Measurements from ENCODE around the gene SCAPER. TPM values are rescaled to one million over a fixed set of nuclear protein-coding genes. Genes with fewer than 3 reads are reported as not detected.

SCAPER gene
- total RNA-seq, 4 donors from 2014 or later = 19.6 to 35.9 (median 31.8) TPM

GRCh38 chr15:76483752-76484151 lies 421.4 kb downstream of the SCAPER start:
- TF ChIP-seq POLR2A (IDR thresholded peaks at IDR 0.05) (no peak), CTCF (IDR thresholded peaks at IDR 0.05 in 4 of 5, conservative IDR thresholded peaks at IDR 0.05 in 1 of 5) (no peak)
- no peaks in the 10 kb centered on the region for H3K36me3 ChIP-seq
- ATAC-seq (no peak), DNase-seq (no peak)
- no peak overlapping the region for H3K27ac ChIP-seq
- H3K4me1 ChIP-seq = no peaks in the 10 kb centered on the region
- intact Hi-C loops (cut with DNase I; ENCODE audit: low total_unique reads) (no loop called here), in situ Hi-C loops (cut with MboI; ENCODE audit: low sequenced_read_pairs in 4 of 4) (no loop called here)
- H3K27me3 ChIP-seq = no peaks in the 10 kb centered on the region
- H3K9me3 ChIP-seq = no peaks in the 10 kb centered on the region
- no peak overlapping the region for H3K4me3 ChIP-seq

- DNase-seq (no peak), ATAC-seq (no peak)
- Histone ChIP-seq H3K4me1 (no peaks in the 10 kb centered on the region), H3K27me3 (no peaks in the 10 kb centered on the region), H3K9me3 (no peaks in the 10 kb centered on the region), H3K36me3 (no peaks in the 10 kb centered on the region), H3K27ac (no peak overlapping the region), H3K4me3 (no peak overlapping the region)
- in situ Hi-C loops (cut with MboI; ENCODE audit: low sequenced_read_pairs in 4 of 4) = no loop called here
- intact Hi-C loops (cut with DNase I; ENCODE audit: low total_unique reads) = no loop called here
- TF ChIP-seq CTCF (IDR thresholded peaks at IDR 0.05 in 4 of 5, conservative IDR thresholded peaks at IDR 0.05 in 1 of 5) (no peak), POLR2A (IDR thresholded peaks at IDR 0.05) (no peak)
Observed at GRCh38 chr15:76483018-76483417, 422.1 kb downstream of the SCAPER start.

GRCh38 chr15:76480267-76480666 lies 424.9 kb downstream of the SCAPER start:
- intact Hi-C loops (cut with DNase I; ENCODE audit: low total_unique reads) (no loop called here), in situ Hi-C loops (cut with MboI; ENCODE audit: low sequenced_read_pairs in 4 of 4) (no loop called here)
- no peaks in the 10 kb centered on the region for H3K36me3 ChIP-seq
- no peak overlapping the region for H3K27ac ChIP-seq
- no peaks in the 10 kb centered on the region for H3K4me1 ChIP-seq
- DNase-seq (no peak), ATAC-seq (no peak)
- H3K9me3 ChIP-seq = no peaks in the 10 kb centered on the region
- TF ChIP-seq POLR2A (IDR thresholded peaks at IDR 0.05) (no peak), CTCF (IDR thresholded peaks at IDR 0.05 in 4 of 5, conservative IDR thresholded peaks at IDR 0.05 in 1 of 5) (no peak)
- H3K27me3 ChIP-seq = no peaks in the 10 kb centered on the region
- no peak overlapping the region for H3K4me3 ChIP-seq

- H3K9me3 ChIP-seq = no peaks in the 10 kb centered on the region
- DNase-seq (no peak), ATAC-seq (no peak)
- H3K4me1 ChIP-seq = no peaks in the 10 kb centered on the region
- in situ Hi-C loops (cut with MboI; ENCODE audit: low sequenced_read_pairs in 4 of 4) = no loop called here
- no peak for TF ChIP-seq POLR2A (IDR thresholded peaks at IDR 0.05)
- no peak for TF ChIP-seq CTCF (IDR thresholded peaks at IDR 0.05 in 4 of 5, conservative IDR thresholded peaks at IDR 0.05 in 1 of 5)
- no peak overlapping the region for H3K27ac ChIP-seq
- H3K36me3 ChIP-seq = peaks cover 0 to 13% of the 10 kb centered on the region in 2 donors
- intact Hi-C loops (cut with DNase I; ENCODE audit: low total_unique reads) = no loop called here
- no peaks in the 10 kb centered on the region for H3K27me3 ChIP-seq
- H3K4me3 ChIP-seq = no peak overlapping the region
Observed at GRCh38 chr15:76470691-76471090, 434.4 kb downstream of the SCAPER start.

- DNase-seq (no peak), ATAC-seq (no peak)
- no peak overlapping the region for H3K4me3 ChIP-seq
- intact Hi-C loops (cut with DNase I; ENCODE audit: low total_unique reads) (no loop called here), in situ Hi-C loops (cut with MboI; ENCODE audit: low sequenced_read_pairs in 4 of 4) (no loop called here)
- no peaks in the 10 kb centered on the region for H3K4me1 ChIP-seq
- H3K9me3 ChIP-seq = no peaks in the 10 kb centered on the region
- H3K27ac ChIP-seq = no peak overlapping the region
- peaks cover 0 to 13% of the 10 kb centered on the region in 2 donors for H3K36me3 ChIP-seq
- no peaks in the 10 kb centered on the region for H3K27me3 ChIP-seq
- TF ChIP-seq POLR2A (IDR thresholded peaks at IDR 0.05) = no peak
- TF ChIP-seq CTCF (IDR thresholded peaks at IDR 0.05 in 4 of 5, conservative IDR thresholded peaks at IDR 0.05 in 1 of 5) = no peak
Observed at GRCh38 chr15:76468722-76469121, 436.4 kb downstream of the SCAPER start.
